Left hindlimb (tissue), 1 donor: ENCODE measurements around the gene CACNG4.
"Not testable (repeated sequence)": the region's sequence is repeated elsewhere in the genome, so short reads cannot be mapped to it uniquely, and the experiment has no call there.

ENCODE experiments used
- DNase-seq: peaks from one replicate; pipeline ENCODE4 v3.0.0-alpha.2; 2018

CACNG4 gene

DNA sequence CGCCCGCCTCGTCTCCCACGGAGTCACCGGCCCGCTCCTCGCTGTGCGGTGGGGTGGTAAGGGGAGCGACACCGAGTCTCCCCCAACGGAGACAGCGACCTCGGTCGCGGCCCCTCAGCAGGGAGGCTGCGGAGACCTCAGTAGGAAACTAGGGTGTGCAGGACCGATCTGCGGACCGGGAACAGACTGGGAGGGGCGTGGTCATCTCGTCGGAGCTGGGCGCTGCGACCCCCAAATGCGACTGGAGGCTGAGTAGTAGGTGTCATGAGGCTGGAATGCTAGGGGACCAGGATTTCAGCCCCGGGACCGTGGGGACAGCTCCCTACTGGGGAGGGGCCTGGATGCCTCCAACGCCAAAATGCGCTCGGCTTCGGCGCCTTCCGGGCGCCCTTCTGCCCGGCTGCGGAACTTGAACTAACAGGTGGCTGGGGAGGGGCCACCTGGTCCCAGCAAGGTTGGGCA, 1.3 kb downstream of the CACNG4 start:
- DNase-seq = no peak

DNA sequence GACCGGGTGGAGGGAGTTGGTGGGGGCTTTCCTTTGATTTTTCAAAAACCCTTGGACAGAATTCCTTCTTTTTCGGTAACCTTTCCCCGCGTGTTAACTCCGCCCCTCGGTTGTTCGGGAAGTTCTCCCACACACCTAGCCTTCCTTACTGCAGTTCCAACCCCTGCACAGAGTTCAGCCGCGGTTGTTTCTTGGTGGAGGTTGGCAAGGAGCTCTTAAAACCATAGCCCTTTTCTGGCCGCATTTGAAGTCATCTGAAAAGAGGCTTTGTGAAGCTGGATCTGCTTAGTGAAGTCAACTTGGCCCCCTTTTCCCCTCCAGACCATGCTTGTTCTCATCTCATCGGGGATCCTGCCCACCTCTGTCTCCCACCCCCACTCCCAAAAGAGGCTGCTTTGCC, 1.8 kb downstream of the CACNG4 start:
- no peak for DNase-seq

DNA sequence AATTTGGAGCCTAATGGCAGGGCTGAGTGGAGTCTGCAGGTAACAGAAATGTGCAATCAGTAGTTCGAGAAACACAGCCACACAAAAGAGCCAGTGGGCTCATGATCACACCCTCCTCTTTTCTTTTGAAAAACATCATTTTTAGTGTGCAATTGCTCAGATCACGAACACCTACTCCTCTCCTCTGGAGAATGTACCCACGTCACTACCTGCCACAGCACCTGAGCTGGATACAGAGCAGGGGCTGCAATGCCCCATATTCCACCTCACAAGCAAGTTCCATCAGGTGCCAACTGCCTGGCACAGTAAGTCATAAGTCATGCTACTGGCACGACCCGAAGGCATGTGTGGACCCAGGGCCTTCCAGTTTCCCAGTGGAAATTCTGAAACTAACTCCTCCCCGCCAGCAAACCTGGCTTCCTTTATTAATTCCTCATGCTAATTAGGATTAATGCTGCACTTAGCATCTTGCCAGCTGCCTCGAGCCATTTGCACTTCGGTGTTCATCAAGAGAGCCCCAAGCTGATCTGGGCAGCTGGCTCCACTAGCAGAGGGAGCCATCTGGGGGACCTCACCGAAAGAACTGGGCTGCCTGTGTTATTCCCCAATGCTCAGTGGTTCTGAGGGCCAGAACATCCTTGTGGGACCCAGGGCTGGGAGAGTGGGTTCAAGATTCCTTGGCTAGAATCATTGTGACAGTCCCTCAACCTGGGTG, 2.4 kb downstream of the CACNG4 start:
- DNase-seq = no peak

DNA sequence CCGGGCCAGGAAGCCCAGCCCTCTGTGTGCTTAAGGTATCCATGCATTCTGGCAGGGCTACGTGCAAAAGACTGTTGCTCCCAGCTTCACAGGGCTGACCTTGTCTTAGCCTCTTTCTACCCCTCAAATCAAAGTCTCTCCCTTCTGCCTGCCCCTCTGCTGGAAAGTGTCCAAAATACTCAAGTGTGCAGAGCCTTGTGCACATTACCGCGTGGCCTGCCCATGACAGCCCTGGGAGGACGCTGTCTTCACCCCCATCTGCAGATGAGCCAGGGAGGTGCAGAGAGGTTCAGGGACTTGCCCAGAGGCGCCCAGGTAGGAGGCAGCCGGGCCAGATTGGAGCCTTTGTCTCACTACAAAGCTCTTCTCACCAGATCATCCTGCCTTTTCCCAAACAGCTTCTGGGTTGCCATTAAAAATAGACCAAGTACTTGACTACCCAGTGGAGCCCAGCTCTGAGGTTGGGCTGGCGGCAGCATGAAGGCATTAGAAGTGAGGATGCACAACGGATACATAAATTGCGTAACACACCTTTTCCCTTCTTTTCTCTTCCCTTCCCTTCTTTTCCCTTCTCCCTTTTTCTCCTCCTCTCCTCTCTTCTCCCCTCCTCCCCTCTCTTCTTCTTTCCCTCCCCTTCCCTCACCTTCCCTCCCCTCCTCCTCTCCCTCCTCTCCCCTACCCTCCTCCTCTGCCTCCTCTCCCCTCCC, 3.5 kb downstream of the CACNG4 start:
- DNase-seq = no peak

DNA sequence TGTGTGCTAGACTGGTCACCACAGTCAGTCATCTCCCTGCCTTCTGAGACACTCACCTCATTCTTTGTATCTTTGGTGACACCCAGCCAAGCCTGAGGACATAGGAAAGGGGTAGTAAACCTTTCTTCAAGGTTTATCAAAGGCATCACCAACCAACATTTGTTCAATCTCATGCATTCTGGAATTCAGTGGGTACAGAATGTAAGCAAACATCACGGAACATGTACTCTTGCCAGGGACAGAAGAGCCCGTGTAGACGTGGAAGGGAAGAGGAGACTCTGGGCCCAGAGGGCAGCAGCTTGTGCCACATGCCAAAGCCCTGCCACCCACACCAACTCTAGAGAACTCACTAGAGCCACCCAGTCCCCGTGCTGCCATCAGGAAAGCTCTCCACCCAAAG, 4.4 kb downstream of the CACNG4 start:
- DNase-seq = no peak

DNA sequence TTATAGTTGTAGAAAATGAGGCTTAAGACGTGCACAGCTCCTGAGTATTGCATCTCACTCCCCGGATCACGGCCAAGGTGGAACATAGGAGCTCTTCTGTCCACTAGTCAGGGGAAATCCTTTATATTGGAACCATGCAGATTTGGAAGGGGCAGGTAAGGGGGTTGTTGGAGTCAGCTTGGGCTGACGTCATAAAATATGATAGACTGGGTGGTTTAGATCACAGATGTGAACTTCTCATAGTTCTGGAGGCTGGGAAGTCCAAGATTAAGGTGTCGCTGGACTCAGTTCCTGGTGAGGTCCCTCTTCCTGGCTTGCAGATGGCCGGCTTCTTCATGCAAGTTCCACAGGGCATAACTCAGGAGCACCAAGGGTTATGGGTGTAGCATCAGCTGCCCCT, 5.6 kb downstream of the CACNG4 start:
- DNase-seq = peak; percentile 12

DNA sequence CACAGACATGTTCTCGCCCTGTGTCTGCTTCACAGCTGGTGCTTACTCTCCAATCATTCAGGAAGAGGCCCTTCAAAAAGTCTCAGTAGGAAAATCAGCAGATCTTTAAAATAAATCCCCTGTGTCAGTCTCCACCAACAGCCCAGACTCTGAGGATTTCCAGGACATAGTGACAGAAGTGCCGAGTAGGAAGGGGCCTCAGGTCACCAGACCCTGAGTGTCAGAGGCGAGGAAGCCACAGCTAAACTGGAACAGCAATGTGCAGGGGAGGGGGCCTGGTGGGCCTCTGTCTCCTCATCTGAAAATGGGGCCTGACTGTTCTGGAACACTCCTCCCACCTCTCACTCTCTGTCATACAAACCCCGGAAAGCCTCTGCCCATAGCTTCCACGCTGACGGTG, 6.3 kb downstream of the CACNG4 start:
- peak; percentile 4 for DNase-seq

DNA sequence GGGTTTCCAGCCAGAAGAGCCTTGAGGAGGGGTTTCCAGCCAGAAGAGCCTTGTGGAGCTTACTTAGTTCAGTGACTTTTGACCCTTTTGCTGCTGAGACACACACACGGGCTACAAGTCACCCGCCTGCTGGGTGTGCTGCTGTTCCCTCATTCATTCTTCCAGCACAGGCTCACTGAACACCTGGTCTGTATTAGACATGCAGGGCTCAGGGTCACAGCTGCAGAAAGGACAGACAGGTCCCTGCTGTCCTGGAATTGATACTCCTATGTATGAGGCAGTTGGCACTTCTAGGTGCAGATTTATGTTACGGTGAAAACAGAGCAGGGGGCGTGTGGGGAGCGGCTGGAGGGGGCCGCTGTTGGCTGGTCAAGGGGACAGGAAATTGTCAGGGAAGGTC, 6.8 kb downstream of the CACNG4 start:
- DNase-seq = no peak

DNA sequence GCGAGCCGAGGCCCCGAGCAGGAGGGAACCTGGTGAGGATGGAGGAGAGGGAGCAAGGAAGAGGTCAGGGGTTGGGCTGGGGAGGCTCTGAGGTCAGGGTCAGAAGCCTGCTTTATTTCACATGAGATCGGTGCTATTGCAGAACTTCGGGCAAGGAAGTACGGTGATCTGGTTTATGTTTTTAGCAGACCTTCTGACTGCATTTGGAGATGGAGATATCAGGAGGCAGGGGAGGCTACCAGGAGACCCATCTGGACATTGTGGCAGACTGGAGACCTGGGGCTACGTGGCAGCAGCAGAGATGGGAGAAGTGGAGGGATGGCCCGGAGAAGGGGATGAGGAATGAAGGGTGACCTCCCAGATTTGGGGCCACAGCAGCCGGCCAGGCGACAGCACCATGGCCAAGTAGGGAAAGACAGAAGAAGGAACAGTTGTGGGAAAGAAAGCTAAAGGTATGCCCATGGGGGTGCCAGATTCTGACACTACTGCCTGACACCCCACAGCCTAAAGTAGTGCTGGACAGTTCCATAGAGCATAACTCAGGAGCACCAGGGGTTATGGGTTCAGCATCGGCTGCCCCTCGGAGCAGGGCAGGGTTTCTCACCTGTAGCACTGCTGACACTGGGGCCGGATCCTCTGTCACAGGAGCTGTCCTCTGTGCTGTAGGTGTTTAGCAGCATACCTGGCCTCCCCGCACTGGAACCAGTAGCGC, 7.4 kb downstream of the CACNG4 start:
- peak; percentile 10 for DNase-seq

DNA sequence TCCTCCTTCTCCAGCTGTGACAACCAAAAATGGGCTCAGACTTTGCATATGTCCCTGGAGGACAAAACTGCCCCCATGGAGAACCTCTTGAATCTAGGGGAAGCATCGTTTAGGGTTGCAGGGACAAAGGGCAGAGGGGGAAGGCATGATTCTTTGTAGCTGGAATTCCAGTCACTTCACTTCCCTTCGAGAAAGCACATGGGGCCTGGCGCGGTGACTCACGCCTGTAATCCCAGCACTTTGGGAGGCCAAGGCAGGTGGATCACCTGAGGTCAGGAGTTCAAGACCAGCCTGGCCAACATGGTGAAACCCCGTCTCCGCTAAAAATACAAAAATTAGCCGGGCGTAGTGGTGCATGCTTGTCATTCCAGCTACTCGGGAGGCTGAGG, 7.9 kb downstream of the CACNG4 start:
- DNase-seq = not testable (repeated sequence)

DNA sequence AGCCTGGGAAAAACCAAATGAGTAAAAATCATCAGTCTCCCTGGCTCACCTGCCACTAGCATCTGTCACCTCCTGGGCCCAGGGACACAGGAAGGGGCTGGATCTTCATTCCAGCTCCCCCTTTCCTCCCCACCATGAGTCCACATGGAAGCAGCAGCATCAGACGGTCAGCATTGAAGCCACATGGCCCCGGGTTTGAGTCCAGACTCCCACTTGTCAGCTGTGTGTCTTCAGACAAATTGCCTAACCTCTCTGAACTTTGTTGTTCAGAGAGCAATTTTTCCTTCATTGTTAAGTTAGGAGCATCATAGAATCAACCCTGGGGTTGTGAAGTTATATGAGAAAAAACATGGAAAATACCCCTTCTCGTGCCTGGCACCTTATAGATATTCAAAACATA, 10.7 kb downstream of the CACNG4 start:
- no peak for DNase-seq

DNA sequence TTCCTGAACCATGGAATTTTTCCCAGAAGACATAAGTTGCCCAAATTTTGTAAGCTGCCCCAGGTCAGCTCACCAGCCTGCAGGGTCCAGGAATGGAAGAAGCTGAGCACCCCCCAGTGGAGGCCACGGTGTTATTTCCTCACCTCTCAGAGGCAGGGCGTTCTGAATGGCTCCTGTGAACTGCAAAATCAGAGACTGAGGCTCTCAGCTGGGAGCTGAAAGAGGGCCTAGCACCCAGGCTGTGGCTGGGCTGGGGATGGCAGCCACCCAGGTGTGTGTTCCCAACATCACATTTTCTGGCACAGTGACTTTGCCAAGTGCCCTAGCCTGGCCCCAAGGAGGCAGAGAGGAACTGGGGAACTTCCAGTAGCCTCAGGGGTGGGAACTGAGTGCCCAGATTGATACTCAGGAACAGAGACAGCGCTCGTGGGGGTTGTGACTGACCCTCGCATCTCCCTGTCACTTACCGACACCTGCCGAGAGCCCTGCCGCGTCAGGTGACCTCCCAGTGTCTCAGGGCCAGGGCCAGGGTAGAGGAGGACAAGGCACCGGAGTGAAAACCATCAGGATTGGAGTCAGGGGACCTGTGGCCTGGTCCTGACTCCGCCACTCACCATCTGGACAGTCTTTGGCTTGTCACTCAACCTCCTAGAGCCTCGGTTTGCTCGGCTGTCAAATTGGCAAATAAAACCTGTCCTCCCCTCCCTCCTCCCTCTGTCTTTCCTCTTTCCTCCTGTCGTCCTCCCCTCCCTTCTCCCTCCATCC, 11.3 kb downstream of the CACNG4 start:
- DNase-seq = no peak

DNA sequence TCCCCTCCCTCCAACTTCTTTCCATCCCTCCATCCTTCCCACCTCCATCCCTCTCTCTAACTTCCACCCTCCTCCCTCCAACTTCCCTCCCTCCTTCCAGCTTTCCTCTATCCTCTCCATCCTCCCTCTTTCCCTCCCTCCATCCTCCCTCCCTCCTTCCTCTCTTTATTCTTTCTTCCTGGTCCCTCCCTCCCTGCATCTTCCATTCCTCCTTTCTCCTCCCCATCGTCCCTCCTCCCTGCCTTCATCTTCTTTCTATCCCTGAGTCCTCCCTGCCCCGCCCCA, 11.8 kb downstream of the CACNG4 start:
- DNase-seq = no peak

DNA sequence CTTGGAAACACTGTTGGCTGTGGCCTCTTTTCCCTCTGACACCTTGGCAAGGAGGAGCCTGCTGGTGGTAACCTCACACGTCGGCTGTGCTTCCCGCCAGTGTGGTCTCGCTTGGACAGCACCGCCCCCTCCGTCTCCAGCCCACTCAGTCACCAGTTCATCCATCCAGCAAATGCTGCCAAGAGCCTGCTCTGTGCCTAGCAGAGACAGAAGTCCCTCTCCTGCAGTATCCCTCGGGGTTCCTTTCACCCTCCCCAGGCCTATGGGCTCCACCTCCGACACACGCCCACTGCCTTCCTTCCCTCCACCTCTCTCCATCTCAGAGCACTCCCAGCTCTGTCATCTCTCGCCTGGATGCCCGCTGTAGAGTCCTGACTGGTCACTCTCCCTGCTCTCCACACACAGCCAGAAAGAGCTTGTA, 12.3 kb downstream of the CACNG4 start:
- no peak for DNase-seq

DNA sequence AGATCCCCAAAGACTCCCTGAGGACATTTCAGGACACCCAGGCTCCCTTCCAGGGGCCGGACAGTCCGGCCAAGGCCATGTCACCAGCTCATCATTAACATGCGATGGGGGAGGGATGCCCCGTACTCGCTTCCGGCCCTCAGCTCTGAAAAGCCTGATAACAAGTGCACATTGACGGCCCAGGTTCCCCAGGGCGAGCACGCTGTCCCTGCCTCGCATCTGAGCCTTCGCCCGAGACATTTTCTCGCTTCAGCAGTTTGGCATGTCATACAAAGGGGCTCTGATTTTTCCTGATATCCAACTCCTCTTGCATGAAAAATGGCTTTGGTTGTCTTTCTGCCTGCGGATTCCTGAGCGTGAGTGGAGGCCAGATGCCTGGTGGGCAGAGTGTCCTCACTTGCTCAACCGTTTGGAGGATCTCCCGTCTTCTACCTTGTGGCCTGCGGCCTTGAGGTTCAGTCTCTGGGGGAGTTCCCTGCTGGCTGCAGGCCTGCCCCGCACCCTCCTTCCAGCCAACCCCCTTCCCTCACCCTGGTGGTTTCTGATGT, 14.1 kb downstream of the CACNG4 start:
- no peak for DNase-seq

DNA sequence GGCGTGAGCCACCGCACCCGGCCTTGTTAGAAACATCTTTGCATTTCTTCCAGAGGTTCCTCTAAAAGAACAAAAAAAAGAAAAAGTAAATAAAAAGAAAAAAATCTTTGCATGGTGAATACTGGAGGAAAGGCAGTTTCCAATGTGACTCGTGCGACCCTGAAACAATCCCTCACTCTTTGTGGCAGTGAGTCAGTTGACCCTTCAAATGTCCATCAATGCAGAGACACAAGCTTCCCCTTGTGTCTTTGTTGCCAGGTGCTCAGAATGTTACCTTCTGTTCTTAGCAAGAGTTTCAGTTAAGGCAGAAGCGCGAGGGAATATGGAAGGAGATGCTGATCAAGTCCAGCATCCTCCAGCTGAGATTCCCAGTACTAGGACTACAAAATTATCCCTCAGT, 16.4 kb downstream of the CACNG4 start:
- no peak for DNase-seq

DNA sequence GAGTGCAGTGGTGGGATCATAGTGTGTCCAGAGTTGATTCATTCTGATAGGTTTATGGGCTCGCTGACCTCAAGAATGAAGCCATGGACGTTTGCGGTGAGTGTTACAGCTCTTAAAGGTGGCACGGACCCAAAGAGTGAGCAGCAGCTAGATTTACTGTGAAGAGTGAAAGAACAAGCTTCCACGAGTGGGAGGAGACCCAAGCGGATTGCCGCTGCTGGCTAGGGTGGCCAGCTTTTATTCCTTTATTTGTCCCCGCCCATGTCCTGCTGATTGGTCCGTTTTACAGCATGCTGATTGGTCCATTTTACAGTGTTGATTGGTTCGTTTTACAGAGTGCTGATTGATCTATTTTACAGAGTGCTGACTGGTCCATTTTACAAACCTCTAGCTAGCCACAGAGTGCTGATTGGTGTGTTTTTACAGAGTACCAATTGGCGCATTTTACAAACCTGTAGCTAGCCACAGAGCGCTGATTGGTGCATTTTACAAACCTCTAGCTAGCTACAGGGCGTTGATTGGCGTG, 17.5 kb downstream of the CACNG4 start:
- DNase-seq = no peak

DNA sequence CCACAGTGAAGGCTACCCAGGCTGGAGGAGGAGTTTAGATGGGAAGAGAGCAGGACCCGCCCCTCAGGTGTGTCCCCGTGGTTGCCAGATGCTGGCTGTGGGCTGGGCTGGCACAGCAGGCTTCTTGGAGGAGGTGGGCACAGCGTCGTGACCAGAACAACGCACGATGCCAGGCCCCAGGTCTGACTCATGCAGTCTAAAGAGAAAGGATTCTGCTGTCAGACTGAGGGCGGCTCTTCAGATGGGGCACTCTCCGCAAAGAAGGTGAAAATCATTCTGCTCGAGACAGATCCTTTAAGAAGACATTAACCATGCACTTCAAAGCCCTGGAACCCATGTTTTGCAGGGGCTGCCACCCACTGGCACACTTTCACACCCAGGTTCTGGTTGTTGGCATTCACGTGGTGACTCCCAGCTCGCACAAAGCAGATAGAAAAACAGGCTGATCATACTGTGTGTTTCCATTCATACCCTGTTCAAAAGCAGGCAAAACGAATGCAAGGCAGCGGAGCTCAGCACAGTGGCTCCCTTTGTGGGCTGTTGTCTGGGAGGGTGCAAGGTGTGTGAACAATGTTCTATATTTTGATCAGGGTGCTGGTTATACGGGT, 19.0 kb downstream of the CACNG4 start:
- DNase-seq = no peak

DNA sequence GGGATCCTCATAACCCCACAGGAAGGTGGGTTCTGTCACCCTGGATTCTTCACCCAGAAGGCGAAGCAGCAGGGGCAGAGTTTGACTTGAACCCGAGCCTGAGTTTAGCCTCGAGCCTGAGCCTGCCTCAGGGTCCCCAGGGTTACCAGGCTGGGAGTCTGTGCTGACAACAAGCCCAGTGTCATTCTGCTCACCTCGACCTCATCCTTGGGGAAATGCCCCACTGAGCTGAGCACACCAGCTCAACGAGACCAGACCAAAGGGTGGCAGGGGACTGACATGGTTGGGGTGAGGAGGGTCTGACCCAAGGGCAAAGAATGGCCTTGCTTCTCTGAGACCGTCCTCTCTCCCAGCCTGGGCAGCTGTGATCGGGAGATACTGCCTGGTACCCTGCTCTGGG, 20.2 kb downstream of the CACNG4 start:
- DNase-seq = no peak

DNA sequence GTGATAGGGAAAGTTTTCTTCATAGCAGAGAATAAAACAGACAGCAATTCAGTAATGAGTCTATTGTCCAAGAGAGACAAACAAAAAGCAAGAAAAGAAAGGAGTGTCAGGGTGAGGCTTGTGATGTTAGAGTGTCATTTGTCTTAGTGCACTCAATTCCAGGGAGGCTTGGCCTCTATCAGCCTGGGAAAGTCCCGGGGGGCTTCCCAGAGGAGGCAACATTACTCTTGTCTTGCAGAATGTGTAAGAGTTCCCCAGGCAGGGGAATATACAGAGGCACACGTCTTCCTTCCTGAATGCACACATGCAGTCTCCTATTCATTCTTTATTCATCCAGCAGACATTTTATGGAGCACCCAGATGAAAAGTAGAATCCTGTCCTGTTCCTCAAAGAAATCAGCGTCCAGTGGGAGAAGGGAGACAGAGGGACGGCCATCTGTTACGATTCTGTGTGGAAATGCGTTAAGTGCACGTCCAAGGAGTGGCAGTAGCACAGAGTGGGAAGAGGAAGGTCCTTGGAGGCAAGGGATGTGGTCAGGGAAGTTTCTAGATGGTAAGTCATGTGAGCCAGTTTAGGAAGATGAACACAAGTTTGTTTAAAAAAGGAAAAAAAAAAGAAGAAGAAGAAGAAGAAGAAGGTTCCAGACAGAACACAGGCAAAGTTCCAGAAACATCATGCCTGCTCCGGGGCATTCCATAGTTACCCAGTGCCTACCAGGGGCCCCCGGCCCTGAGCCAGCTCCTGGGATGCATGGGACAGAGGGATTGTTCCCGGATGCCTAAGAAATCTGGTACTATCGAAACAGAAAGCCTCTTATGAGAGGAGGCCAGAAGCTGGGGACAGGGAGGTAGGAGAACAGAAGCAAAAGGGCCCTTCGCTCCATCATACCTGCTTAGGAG, 21.1 kb downstream of the CACNG4 start:
- DNase-seq = no peak

DNA sequence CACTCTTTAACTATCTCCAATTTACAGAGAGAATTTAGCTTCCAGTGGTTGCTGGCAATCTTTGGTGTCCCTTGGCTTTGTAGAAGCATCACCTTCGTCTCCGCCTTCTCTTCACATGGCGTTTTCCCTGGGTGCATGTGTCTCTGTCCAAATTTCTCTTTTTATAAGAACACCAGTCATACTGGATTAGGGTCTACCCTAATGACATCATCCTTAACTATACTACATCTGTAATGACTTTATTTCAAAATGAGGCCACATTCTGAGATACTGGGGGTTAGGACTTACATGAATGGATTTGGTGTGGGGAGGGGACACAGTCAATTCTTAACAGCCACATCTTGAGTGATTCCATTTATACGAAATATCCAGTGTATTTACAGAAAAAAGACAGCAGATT, 22.2 kb downstream of the CACNG4 start:
- no peak for DNase-seq
